GM18498 (cell line): ENCODE results near the gene ACOX1.
"Not testable (repeated sequence)": the region's sequence is repeated elsewhere in the genome, so short reads cannot be mapped to it uniquely, and the experiment has no call there.

Source experiments
- ATAC-seq: cut with Tn5 transposase; IDR thresholded peaks from one replicate; pipeline ENCODE4 v1.9.1; 2021; ENCODE audit warnings: mild to moderate bottlenecking, moderate library complexity; ENCODE audit not compliant: unreplicated experiment

Gene ACOX1

GRCh38 chr17:75983501-75984181 is 4.7 kb upstream of the ACOX1 start:
- ATAC-seq: no peak

- ATAC-seq: no peak
These were observed 2.2 kb upstream of the ACOX1 start for GRCh38 chr17:75981019-75981615.

- no peak for ATAC-seq
These were observed 1.4 kb upstream of the ACOX1 start for GRCh38 chr17:75980188-75981018.

GRCh38 chr17:75979705-75980187 is 780 bp upstream of the ACOX1 start:
- peak; percentile 9 for ATAC-seq

DNA sequence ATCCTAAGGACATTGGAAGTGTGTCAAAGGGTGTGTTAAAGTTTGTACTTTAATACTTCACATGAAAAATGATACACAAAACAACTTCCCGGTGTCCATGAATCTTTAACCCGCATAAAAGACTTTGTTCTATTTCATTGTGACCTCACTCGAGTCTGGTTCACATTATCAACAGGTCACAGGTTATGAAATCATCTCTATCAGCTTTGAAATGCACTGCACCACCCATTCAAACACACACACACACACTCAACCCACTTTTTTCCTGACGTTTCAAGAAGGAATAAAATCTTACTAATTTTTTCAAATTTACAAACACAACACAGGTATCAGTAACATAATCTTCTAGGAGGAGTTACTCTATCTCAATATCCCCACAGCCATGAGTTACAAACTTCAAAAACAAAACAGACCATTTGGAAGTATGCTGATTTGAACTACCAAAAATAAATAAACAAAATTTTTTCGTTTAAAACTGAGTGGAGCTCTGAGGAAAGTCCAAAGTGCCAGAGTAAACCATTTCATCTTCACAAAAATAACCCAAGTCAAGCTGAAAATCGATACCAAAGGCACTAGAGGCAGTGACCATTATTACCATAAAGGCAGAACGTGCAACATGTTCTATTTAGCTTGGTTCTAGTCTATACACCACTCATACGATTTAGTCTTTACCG is 2.7 kb downstream of the ACOX1 start:
- no peak for ATAC-seq

- ATAC-seq: no peak
These were observed 3.2 kb downstream of the ACOX1 start for GRCh38 chr17:75975757-75976174.

DNA sequence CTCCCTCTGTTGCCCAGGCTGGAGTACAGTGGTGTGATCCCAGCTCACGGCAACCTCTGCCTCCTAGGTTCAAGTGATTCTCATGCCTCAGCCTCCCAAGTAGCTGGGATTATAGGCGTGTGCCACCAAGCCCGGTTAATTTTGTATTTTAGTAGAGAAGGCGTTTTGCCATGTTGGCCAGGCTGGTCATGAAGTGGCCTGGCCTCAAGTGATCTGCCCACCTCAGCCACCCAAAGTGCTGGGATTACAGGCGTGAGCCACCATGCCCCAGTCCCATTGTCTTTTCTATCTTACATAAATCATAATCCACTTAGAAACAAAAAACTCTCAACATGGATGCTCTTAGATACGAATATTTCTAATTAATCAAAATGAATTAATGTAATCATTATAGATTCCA is 3.8 kb downstream of the ACOX1 start:
- ATAC-seq: not testable (repeated sequence)

DNA sequence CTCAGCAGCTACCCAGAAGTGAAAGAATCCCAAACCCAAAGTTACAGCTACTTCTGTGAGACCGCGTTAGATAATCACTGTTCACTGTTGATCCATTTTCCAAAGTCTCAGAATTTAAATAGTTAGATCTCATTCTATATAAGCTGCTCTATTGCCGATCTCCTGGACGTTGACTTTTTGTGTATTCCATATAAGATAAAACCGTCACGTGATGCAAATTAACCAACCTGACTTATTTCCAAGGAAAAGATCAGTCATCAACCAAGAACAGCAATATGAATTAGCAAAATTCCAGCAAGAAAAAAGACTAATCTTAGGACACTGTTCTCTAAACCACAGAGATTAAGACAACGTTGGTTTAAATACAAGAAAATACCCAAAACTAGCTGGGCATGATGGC is 8.3 kb downstream of the ACOX1 start:
- no peak for ATAC-seq

DNA sequence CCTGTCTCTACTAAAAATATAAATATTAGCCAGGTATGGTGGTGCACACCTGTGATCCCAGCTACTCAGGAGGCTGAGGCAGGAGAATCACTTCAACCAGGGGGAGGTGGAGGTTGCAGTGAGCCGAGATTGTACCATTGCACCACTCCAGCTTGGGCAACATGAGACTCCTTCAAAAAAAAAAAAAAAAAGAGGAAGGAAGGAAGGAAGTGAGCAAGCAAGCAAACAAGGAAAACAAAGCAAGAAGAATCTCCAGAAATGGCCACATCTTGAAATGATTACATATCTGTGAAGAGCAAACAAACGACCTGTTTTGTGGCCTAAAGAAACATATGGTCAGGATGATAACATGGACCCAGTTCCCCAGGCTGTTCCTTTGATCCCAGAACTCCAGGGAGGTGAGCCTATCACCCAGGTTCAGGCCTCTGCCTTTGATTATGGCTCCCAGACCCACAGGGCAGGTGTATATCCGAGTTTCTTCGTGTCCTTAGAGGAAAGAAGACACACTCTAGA is 8.9 kb downstream of the ACOX1 start:
- ATAC-seq: no peak

DNA sequence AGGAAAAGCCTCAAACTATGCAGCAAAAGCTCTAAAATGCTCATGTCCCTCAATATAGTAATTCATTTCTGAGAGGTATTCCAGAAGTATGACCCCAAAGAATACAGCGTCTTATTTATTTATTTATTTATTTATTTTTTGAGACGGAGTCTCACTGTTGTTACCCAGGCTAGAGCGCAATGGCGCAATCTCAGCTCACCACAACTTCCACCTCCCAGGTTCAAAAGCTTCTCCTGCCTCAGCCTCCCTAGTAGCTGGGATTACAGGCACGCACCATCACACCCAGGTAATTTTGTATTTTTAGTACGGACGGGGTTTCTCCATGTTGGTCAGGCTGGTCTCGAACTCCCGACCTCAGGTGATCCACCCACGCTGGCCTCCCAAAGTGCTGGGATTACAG is 9.9 kb downstream of the ACOX1 start:
- ATAC-seq: not testable (repeated sequence)

DNA sequence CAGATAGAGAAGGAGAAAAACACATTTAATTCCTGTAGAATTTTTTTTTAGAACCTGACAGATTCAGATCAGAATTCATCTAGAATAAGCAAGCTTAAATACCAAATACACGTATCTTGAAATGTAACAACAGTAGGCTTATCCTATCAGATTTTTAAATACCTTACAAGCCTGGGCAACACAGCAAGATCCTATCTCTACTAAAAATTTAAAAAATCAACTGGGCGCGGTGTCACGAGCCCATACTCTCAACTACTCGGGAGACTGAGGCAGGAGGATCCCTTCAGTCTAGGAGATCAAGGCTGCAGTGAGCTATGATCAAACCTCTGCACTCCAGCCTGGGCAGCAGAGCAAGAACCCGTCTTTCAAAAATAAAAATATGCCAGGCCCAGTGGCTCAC is 13.5 kb downstream of the ACOX1 start:
- ATAC-seq: no peak

DNA sequence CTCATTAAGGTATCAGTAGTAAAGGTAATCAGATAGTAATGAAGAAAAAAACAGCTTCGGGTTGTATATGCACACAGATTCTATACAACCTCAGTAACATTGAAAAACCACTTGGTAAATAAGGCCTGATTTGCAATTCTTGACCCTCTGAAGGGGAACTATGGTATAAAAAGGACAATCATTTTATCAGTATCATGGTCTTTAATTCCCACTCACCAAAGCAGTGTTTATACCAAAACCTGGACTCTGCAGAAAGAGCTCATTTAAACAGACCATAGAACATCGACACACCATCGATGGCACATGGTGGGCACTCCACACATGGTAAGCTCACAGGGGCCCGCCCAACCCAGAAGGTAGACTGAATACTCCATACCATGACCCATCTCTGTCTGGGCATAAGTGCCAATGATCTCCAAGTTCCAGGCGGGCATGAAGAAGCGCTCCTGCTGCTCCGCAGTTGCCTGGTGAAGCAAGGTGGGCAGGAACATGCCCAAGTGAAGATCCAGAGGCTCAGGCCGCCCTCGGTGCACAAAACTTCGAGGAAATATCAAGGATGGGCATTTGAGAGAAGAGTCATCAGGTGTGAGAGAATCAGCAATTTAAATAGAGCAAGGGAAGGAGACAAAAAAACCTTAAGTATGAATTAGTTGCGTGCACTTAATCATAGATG is 19.0 kb downstream of the ACOX1 start:
- no peak for ATAC-seq

- ATAC-seq: no peak
These were observed 19.7 kb downstream of the ACOX1 start for GRCh38 chr17:75959051-75959838.

DNA sequence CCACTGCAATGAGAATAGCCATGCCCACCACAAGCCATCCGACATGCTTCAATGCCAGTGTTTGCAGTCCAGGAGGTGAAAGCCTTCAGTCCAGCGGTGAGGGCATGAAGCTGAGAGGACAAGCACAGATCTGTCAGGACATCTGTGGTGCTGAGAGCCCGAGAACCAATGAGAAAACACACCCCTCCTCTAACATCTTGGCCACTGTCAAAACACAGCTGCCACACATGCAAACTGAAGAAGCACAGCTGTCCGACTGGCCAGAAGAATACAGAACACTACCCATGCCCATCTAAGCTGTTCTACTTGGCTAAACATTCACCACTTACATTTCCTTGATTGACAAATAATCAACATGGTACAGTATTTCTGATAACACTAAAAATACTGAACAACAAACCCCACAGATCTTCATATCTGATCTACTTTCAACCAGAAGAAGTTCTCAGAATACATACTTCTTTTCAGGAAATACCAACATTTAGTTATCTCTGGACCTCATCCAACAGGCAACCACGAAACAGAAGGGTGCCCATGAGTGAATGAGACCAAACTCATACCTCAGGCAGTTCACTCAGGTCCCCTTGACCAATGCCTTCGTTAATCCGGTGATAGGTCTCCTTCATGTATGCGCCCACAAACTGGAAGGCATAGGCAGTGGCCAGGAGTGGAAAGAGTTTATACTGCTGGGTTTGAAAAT is 28.0 kb downstream of the ACOX1 start:
- ATAC-seq: no peak

- no peak for ATAC-seq
These were observed 28.5 kb downstream of the ACOX1 start for GRCh38 chr17:75950421-75950820.

DNA sequence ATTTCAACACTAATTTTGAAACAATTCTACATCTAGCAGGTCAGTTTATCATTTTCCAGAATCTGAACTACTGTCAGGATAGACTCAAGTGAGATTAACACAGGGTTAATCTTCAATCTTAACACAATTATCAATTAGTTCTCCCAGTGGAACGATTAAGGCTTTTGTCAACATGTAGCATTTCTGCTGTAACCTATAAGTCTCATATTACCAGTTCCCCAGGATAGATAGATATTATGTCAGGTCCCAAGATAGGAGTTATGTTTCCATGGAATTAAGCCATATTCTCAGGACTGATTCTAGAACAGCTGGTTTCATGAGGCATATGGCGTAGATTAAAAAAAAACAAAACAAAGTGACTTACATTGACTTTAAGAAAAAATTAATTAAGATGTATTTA is 33.8 kb downstream of the ACOX1 start:
- ATAC-seq: no peak

GRCh38 chr17:75943491-75943890 is 35.5 kb downstream of the ACOX1 start:
- no peak for ATAC-seq

DNA sequence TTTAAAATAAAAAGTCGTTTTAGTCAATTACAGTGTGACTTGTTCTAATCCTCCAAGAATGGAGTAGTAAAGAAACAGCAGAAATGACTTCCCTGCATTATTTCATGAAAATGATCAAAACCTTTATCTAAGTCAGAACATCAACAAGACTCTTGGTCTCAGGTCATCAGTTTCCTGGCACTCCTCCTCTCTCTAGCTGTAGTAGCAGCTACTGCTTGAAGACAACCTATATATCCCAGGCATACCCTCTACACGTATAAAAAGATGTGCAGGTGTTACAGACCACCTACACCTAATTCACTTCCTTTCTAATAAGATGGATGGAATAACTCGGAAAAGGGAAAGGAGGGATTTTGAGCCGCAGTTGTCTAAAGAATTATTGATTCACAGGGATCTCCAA is 36.5 kb downstream of the ACOX1 start:
- ATAC-seq: no peak

DNA sequence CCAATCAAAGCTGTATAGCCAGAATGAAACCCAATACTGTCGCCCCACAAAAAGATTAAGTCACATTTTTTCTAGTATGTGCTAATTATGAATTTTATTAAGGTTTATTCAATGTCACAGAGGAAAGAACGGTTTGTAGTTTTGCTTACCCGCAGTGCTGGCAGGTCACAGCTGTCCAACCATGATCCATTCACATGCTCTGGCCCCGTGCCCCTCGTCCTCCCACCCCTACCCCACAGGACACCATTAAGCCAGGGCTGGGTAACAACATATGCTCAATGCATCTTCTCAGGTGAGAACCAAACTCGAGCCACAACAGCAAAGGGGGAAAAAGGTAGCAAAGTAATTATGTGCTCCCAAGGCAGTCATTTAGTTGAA is 37.5 kb downstream of the ACOX1 start:
- no peak for ATAC-seq
